NT2/D1 (cell line): ENCODE results near the gene HMGCLL1.

ENCODE experiments used
- DNase-seq: peaks from one replicate; pipeline ENCODE4 v3.0.0-alpha.2; 2011; ENCODE audit warnings: low read depth, low spot score
- H3K27me3 ChIP-seq: 2 replicates; pipeline ENCODE4 v1.6.0; 2011; ENCODE audit warnings: mild to moderate bottlenecking; ENCODE audit not compliant: insufficient read length, insufficient read depth
- H3K36me3 ChIP-seq: 2 replicates; pipeline ENCODE4 v1.6.1; 2011; ENCODE audit warnings: mild to moderate bottlenecking, low read length, mixed read lengths; ENCODE audit not compliant: insufficient read depth, insufficient read length
- H3K4me1 ChIP-seq: 2 replicates; pipeline ENCODE4 v1.5.1; 2011; ENCODE audit not compliant: insufficient read depth, insufficient read length
- H3K4me3 ChIP-seq: 2 replicates; pipeline ENCODE4 v1.5.1; 2011; ENCODE audit warnings: low read depth; ENCODE audit not compliant: insufficient read length
- H3K9ac ChIP-seq: 2 replicates; pipeline ENCODE4 v1.6.0; 2011; ENCODE audit warnings: low read depth; ENCODE audit not compliant: insufficient read length
- H3K9me3 ChIP-seq: 2 replicates; pipeline ENCODE4 v1.5.1; 2011; ENCODE audit warnings: mild to moderate bottlenecking, low read length; ENCODE audit not compliant: insufficient read depth
- SUZ12 ChIP-seq: IDR thresholded peaks from 2 replicates; pipeline ENCODE4 v1.6.1; 2011; ENCODE audit not compliant: insufficient read length, insufficient read depth; ENCODE audit errors: extremely low read depth
- YY1 ChIP-seq: IDR thresholded peaks from 2 replicates; pipeline ENCODE4 v1.6.1; 2011; ENCODE audit not compliant: insufficient read length, insufficient read depth
- ZNF274 ChIP-seq: IDR thresholded peaks from 2 replicates; pipeline ENCODE4 v1.6.1; 2011; ENCODE audit warnings: mild to moderate bottlenecking, low read depth, low read length

The HMGCLL1 gene

GRCh38 chr6:55474382-55474781, 104.6 kb downstream of the HMGCLL1 start:
- TF ChIP-seq ZNF274: no peak
- no peak for TF ChIP-seq YY1
- no peak for TF ChIP-seq SUZ12
- Histone ChIP-seq H3K9ac (no peak overlapping the region), H3K27me3 (no peaks in the 10 kb centered on the region), H3K9me3 (no peaks in the 10 kb centered on the region), H3K4me1 (no peaks in the 10 kb centered on the region), H3K36me3 (no peaks in the 10 kb centered on the region), H3K4me3 (no peak overlapping the region)
- DNase-seq: no peak

GRCh38 chr6:55473722-55474121, 105.3 kb downstream of the HMGCLL1 start:
- no peaks in the 10 kb centered on the region for H3K9me3 ChIP-seq
- DNase-seq: no peak
- H3K4me1 ChIP-seq: no peaks in the 10 kb centered on the region
- H3K27me3 ChIP-seq: no peaks in the 10 kb centered on the region
- no peaks in the 10 kb centered on the region for H3K36me3 ChIP-seq
- no peak for TF ChIP-seq SUZ12
- no peak overlapping the region for H3K9ac ChIP-seq
- H3K4me3 ChIP-seq: no peak overlapping the region

- TF ChIP-seq ZNF274 (no peak), YY1 (no peak), SUZ12 (no peak)
- H3K4me1 ChIP-seq: no peaks in the 10 kb centered on the region
- no peak overlapping the region for H3K4me3 ChIP-seq
- H3K36me3 ChIP-seq: no peaks in the 10 kb centered on the region
- no peaks in the 10 kb centered on the region for H3K9me3 ChIP-seq
- DNase-seq: no peak
- no peaks in the 10 kb centered on the region for H3K27me3 ChIP-seq
- H3K9ac ChIP-seq: no peak overlapping the region
Observed at GRCh38 chr6:55469951-55470366, 109.0 kb downstream of the HMGCLL1 start.

- no peaks in the 10 kb centered on the region for H3K36me3 ChIP-seq
- no peaks in the 10 kb centered on the region for H3K4me1 ChIP-seq
- H3K9me3 ChIP-seq: no peaks in the 10 kb centered on the region
- no peak overlapping the region for H3K4me3 ChIP-seq
- TF ChIP-seq SUZ12 (no peak), ZNF274 (no peak), YY1 (no peak)
- H3K9ac ChIP-seq: no peak overlapping the region
- no peaks in the 10 kb centered on the region for H3K27me3 ChIP-seq
- DNase-seq: no peak
Observed at GRCh38 chr6:55456016-55456415, 123.0 kb downstream of the HMGCLL1 start.

GRCh38 chr6:55450005-55450404, 129.0 kb downstream of the HMGCLL1 start:
- Histone ChIP-seq H3K4me1 (no peaks in the 10 kb centered on the region), H3K27me3 (no peaks in the 10 kb centered on the region), H3K9me3 (no peaks in the 10 kb centered on the region), H3K36me3 (no peaks in the 10 kb centered on the region), H3K4me3 (no peak overlapping the region), H3K9ac (no peak overlapping the region)
- no peak for DNase-seq
- no peak for TF ChIP-seq YY1
- no peak for TF ChIP-seq SUZ12
- no peak for TF ChIP-seq ZNF274

GRCh38 chr6:55449225-55449624, 129.8 kb downstream of the HMGCLL1 start:
- Histone ChIP-seq H3K9me3 (no peaks in the 10 kb centered on the region), H3K36me3 (no peaks in the 10 kb centered on the region), H3K27me3 (no peaks in the 10 kb centered on the region), H3K4me1 (no peaks in the 10 kb centered on the region), H3K9ac (no peak overlapping the region), H3K4me3 (no peak overlapping the region)
- TF ChIP-seq ZNF274: no peak
- no peak for TF ChIP-seq YY1
- TF ChIP-seq SUZ12: no peak
- no peak for DNase-seq

GRCh38 chr6:55448451-55448850, 130.5 kb downstream of the HMGCLL1 start:
- no peak for TF ChIP-seq ZNF274
- no peak for TF ChIP-seq YY1
- TF ChIP-seq SUZ12: no peak
- Histone ChIP-seq H3K9me3 (no peaks in the 10 kb centered on the region), H3K4me3 (no peak overlapping the region), H3K4me1 (no peaks in the 10 kb centered on the region), H3K36me3 (no peaks in the 10 kb centered on the region), H3K9ac (no peak overlapping the region), H3K27me3 (no peaks in the 10 kb centered on the region)
- DNase-seq: no peak

GRCh38 chr6:55447891-55448290, 131.1 kb downstream of the HMGCLL1 start:
- TF ChIP-seq YY1: no peak
- no peak for TF ChIP-seq ZNF274
- TF ChIP-seq SUZ12: no peak
- no peaks in the 10 kb centered on the region for H3K4me1 ChIP-seq

More at GRCh38 chr6:55447891-55448290, 131.1 kb downstream of the HMGCLL1 start:
- Histone ChIP-seq H3K4me3 (no peak overlapping the region), H3K36me3 (no peaks in the 10 kb centered on the region), H3K9me3 (no peaks in the 10 kb centered on the region), H3K9ac (no peak overlapping the region), H3K27me3 (no peaks in the 10 kb centered on the region)
- DNase-seq: no peak
